Astrocyte (in vitro differentiated cells and primary cell): ENCODE data around the gene GOLGA6C. TPM values are rescaled to one million over a fixed set of nuclear protein-coding genes. Genes with fewer than 3 reads are reported as not detected.
A peak's percentile ranks its signal among the peaks of the same experiment; 100 is the strongest.
"Not testable (repeated sequence)": the region's sequence is repeated elsewhere in the genome, so short reads cannot be mapped to it uniquely, and the experiment has no call there.

Experiments
- DNase-seq: peaks from one replicate; pipeline ENCODE4 v3.0.0-alpha.2; 2010; ENCODE audit warnings: low read depth
- FAIRE-seq: peaks from 2 replicates; lab custom pipeline; 2011; peaks lifted over from hg19 to GRCh38; lab: Jason Lieb, UNC
- H2AFZ ChIP-seq: 2 replicates; pipeline ENCODE4 v1.6.0; 2012; ENCODE audit warnings: low read depth, low read length, inconsistent platforms
- H3K27ac ChIP-seq: 2 replicates; pipeline ENCODE4 v1.5.1; 2011; ENCODE audit warnings: low read depth, low read length, inconsistent platforms
- H3K27me3 ChIP-seq: 2 replicates; pipeline ENCODE4 v1.6.0; 2011; ENCODE audit warnings: low read length, inconsistent platforms; ENCODE audit not compliant: insufficient read depth
- H3K36me3 ChIP-seq: 2 replicates; pipeline ENCODE4 v1.5.1; 2011; ENCODE audit warnings: low read length, inconsistent platforms; ENCODE audit not compliant: insufficient read depth
- H3K4me1 ChIP-seq: 2 replicates; pipeline ENCODE4 v1.5.1; 2011; ENCODE audit warnings: low read length, inconsistent platforms; ENCODE audit not compliant: insufficient read depth
- H3K4me2 ChIP-seq: 2 replicates; pipeline ENCODE4 v1.6.0; 2012; ENCODE audit warnings: low read length, inconsistent platforms
- H3K4me3 ChIP-seq: 2 replicates; pipeline ENCODE4 v1.5.1; 2011; ENCODE audit warnings: low read depth, mild to moderate bottlenecking, low read length, inconsistent platforms; ENCODE audit not compliant: insufficient read depth
- H3K79me2 ChIP-seq: 2 replicates; pipeline ENCODE4 v1.6.0; 2012; ENCODE audit warnings: mild to moderate bottlenecking, low read length, inconsistent platforms; ENCODE audit not compliant: insufficient read depth
- H3K9ac ChIP-seq: 2 replicates; pipeline ENCODE4 v1.6.0; 2012; ENCODE audit warnings: mild to moderate bottlenecking, low read length, inconsistent platforms
- H3K9me3 ChIP-seq: 2 replicates; pipeline ENCODE4 v1.5.1; 2012; ENCODE audit warnings: low read depth, mild to moderate bottlenecking, low read length, inconsistent platforms; ENCODE audit not compliant: insufficient read depth
- H4K20me1 ChIP-seq: 2 replicates; pipeline ENCODE4 v1.6.0; 2012; ENCODE audit warnings: low read length, inconsistent platforms; ENCODE audit not compliant: insufficient read depth
- H3K27ac Mint-ChIP-seq: one replicate; pipeline ENCODE4 v1.8.0; 2021; ENCODE audit warnings: mild to moderate bottlenecking, mixed read lengths; ENCODE audit not compliant: unreplicated experiment
- H3K27me3 Mint-ChIP-seq: one replicate; pipeline ENCODE4 v1.8.0; 2021; ENCODE audit warnings: low read depth, mixed read lengths; ENCODE audit not compliant: unreplicated experiment
- H3K36me3 Mint-ChIP-seq: one replicate; pipeline ENCODE4 v1.8.0; 2021; ENCODE audit warnings: low read depth, mixed read lengths; ENCODE audit not compliant: unreplicated experiment
- H3K4me1 Mint-ChIP-seq: one replicate; pipeline ENCODE4 v1.8.0; 2021; ENCODE audit warnings: low read depth, mixed read lengths; ENCODE audit not compliant: unreplicated experiment
- H3K4me3 Mint-ChIP-seq: one replicate; pipeline ENCODE4 v1.8.0; 2021; ENCODE audit warnings: mild to moderate bottlenecking, moderate library complexity, mixed read lengths; ENCODE audit not compliant: unreplicated experiment
- H3K9me3 Mint-ChIP-seq: one replicate; pipeline ENCODE4 v1.8.0; 2021; ENCODE audit warnings: mild to moderate bottlenecking, mixed read lengths; ENCODE audit not compliant: unreplicated experiment
- EZH2 ChIP-seq: IDR thresholded peaks from 2 replicates; pipeline ENCODE4 v1.6.1; 2012; ENCODE audit warnings: mild to moderate bottlenecking, low read length, inconsistent platforms; ENCODE audit not compliant: insufficient read depth
- total RNA-seq: library from RNA; stranded (reverse); gene quantifications from 2 replicates; pipeline ENCODE4 v1.2.1, GENCODE V29; 2021
- TF ChIP-seq, protein P1 (sequence below): IDR thresholded peaks from 2 replicates; pipeline ENCODE4 v1.5.1; 2011; ENCODE audit warnings: low read depth, mild to moderate bottlenecking, inconsistent platforms, low read length, moderate library complexity; ENCODE audit not compliant: insufficient read depth

GOLGA6C gene
- total RNA-seq, 1 donor from 2014 or later: not detected

DNA sequence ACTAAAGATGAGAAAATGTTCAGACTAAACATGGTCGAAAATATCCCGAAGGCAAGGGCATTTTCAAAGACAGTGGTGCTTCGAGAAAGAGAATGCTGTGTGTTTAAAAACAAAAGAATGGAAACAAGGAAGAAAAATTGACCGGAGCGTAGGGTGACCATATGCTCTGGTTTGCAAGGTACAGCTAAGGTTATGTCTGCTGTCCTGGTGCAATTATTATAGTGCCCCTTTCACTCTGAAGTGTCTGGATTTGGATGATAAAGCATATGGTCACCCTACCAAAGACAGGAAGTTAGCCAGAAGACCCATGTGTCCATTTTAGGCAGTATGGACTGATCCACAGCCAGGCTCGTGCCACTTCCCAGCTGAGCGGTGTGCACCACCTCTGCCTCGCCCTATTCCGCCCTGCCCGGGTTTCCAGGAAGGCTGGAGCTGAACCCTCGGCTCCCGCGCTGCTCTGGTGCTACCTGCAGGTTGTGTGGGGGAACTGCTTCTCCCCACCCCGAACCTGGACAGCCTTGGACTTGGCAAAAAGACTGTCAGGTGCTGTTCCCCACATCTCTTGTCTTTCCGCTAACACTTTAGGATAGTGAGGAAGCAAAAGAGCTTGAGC is 49.8 kb downstream of the GOLGA6C start:
- FAIRE-seq: no peak
- H3K36me3 Mint-ChIP-seq: peaks cover 5% of the 10 kb centered on the region
- Histone ChIP-seq H3K36me3 (no peaks in the 10 kb centered on the region), H4K20me1 (no peaks in the 10 kb centered on the region), H3K27ac (no peak overlapping the region), H3K4me2 (no peak overlapping the region), H3K27me3 (peaks cover 33% of the 10 kb centered on the region), H3K9ac (no peak overlapping the region), H3K79me2 (no peaks in the 10 kb centered on the region), H3K4me1 (no peaks in the 10 kb centered on the region), H3K4me3 (no peak overlapping the region), H2AFZ (no peak overlapping the region), H3K9me3 (no peaks in the 10 kb centered on the region)
- H3K4me1 Mint-ChIP-seq: peaks cover 9% of the 10 kb centered on the region
- peaks cover 20% of the 10 kb centered on the region for H3K27me3 Mint-ChIP-seq
- no peak overlapping the region for H3K27ac Mint-ChIP-seq
- peaks cover 6% of the 10 kb centered on the region for H3K9me3 Mint-ChIP-seq
- DNase-seq: no peak
- H3K4me3 Mint-ChIP-seq: no peak overlapping the region
- TF ChIP-seq, protein P1, sequence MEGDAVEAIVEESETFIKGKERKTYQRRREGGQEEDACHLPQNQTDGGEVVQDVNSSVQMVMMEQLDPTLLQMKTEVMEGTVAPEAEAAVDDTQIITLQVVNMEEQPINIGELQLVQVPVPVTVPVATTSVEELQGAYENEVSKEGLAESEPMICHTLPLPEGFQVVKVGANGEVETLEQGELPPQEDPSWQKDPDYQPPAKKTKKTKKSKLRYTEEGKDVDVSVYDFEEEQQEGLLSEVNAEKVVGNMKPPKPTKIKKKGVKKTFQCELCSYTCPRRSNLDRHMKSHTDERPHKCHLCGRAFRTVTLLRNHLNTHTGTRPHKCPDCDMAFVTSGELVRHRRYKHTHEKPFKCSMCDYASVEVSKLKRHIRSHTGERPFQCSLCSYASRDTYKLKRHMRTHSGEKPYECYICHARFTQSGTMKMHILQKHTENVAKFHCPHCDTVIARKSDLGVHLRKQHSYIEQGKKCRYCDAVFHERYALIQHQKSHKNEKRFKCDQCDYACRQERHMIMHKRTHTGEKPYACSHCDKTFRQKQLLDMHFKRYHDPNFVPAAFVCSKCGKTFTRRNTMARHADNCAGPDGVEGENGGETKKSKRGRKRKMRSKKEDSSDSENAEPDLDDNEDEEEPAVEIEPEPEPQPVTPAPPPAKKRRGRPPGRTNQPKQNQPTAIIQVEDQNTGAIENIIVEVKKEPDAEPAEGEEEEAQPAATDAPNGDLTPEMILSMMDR: peak; percentile 32
- no peak for TF ChIP-seq EZH2

DNA sequence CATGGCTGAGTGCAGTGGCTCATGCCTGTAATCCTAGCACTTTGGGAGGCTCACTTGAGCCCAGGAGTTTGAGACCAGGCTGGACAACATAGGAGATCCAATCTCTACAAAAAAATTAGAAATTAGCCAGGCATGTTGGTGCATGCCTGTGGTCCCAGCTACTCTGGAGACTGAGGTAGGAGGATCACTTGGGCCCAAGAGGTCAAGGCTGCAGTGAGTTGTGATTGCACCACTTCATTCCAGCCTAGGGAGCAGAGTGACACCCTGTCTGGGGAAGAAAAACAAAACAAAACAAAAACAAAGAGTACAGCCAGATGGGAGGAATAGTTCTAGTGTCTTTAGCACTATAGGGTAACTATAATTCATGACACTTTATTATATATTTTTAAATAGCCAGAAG is 51.6 kb downstream of the GOLGA6C start:
- Histone ChIP-seq H4K20me1 (no peaks in the 10 kb centered on the region), H2AFZ (no peak overlapping the region), H3K9me3 (no peaks in the 10 kb centered on the region), H3K36me3 (no peaks in the 10 kb centered on the region), H3K27ac (no peak overlapping the region), H3K4me3 (no peak overlapping the region), H3K4me2 (no peak overlapping the region), H3K79me2 (no peaks in the 10 kb centered on the region), H3K27me3 (peaks cover 31% of the 10 kb centered on the region), H3K9ac (no peak overlapping the region), H3K4me1 (no peaks in the 10 kb centered on the region)
- Mint-ChIP-seq H3K4me1 (peaks cover 9% of the 10 kb centered on the region), H3K4me3 (no peak overlapping the region), H3K36me3 (peaks cover 5% of the 10 kb centered on the region), H3K27ac (peak overlapping the region; percentile 41), H3K9me3 (peaks cover 6% of the 10 kb centered on the region), H3K27me3 (peaks cover 25% of the 10 kb centered on the region)
- DNase-seq: no peak
- TF ChIP-seq, protein P1: no peak
- no peak for TF ChIP-seq EZH2
- no peak for FAIRE-seq

DNA sequence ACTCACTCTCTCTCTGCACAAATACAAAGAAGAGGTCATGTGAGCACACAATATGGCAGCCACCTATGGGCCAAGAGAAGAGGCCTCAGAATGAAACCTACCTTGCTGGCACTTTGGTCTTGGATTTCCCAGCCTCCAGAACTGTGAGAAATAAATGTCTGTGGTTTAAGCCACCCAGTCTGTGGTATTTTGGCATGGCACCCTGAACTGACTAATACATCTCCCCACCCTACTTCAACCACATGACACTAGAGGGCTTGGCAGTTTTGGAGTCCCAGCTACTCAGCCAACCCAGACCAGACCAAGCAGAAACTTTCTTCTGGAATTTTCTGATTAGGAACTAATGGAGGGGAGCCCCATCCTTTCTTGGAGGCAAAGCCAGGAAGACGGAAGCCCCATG is 54.4 kb downstream of the GOLGA6C start:
- not testable (repeated sequence) for H3K27ac ChIP-seq, H4K20me1 ChIP-seq, H2AFZ ChIP-seq, H3K9me3 ChIP-seq, H3K9ac ChIP-seq, H3K4me1 ChIP-seq, H3K4me3 Mint-ChIP-seq, H3K79me2 ChIP-seq, H3K36me3 Mint-ChIP-seq, H3K27ac Mint-ChIP-seq, FAIRE-seq, H3K4me3 ChIP-seq, H3K4me1 Mint-ChIP-seq, H3K4me2 ChIP-seq, H3K9me3 Mint-ChIP-seq, H3K36me3 ChIP-seq
- H3K27me3 Mint-ChIP-seq: peaks cover 31% of the 10 kb centered on the region
- peak; percentile 40 for DNase-seq
- H3K27me3 ChIP-seq: peaks cover 18% of the 10 kb centered on the region
